ENCODE data around the gene SORCS2. TPM values are rescaled to one million over a fixed set of nuclear protein-coding genes. Genes with fewer than 3 reads are reported as not detected.

SORCS2 gene
- total RNA-seq, 1 experiment from 2014 or later: 4.1 TPM

- Histone ChIP-seq H3K36me3 (ENCODE audit: low read depth, low read length) (no peaks in the 10 kb centered on the region), H4K20me1 (ENCODE audit: low read length) (no peaks in the 10 kb centered on the region), H3K9ac (ENCODE audit: low read length) (no peak overlapping the region), H3K9me3 (ENCODE audit: low read length) (no peaks in the 10 kb centered on the region), H3F3A (ENCODE audit: low read length, unreplicated experiment) (no peaks in the 10 kb centered on the region), H3K4me3 (ENCODE audit: low read length) (no peak overlapping the region), H3K4me2 (ENCODE audit: low read length) (no peak overlapping the region), H3K27me3 (ENCODE audit: low read length) (no peaks in the 10 kb centered on the region), H2AFZ (ENCODE audit: low read length) (no peak overlapping the region), H3K79me2 (ENCODE audit: low read length) (no peaks in the 10 kb centered on the region), H3K4me1 (ENCODE audit: insufficient read depth, low read length) (no peaks in the 10 kb centered on the region), H3K9me2 (replicated peaks; ENCODE audit: low read length) (no peaks in the 10 kb centered on the region), H3K27ac (ENCODE audit: low read length) (no peak overlapping the region)
- ATAC-seq (no peak), DNase-seq (no peak)
- CTCF ChIA-PET: no interaction called here
- POLR2A ChIA-PET (ENCODE audit: unreplicated experiment): no interaction called here
- BruUV-seq (replicated peaks): no TSS peak
- TF ChIP-seq EZH2phosphoT487 (IDR thresholded peaks at IDR 0.05; ENCODE audit: borderline replicate concordance, low read length) (no peak), CTCF (conservative IDR thresholded peaks at IDR 0.05; ENCODE audit: low read depth, low read length) (no peak), EZH2 (IDR thresholded peaks at IDR 0.05; ENCODE audit: low read length, unreplicated experiment) (no peak)
- intact Hi-C loops (cut with micrococcal nuclease): no loop called here
These were observed 487.2 kb downstream of the SORCS2 start for GRCh38 chr4:7679406-7680040.

- DNase-seq (no peak), ATAC-seq (no peak)
- intact Hi-C loops (cut with micrococcal nuclease): no loop called here
- Histone ChIP-seq H3K36me3 (ENCODE audit: low read depth, low read length) (no peaks in the 10 kb centered on the region), H4K20me1 (ENCODE audit: low read length) (no peaks in the 10 kb centered on the region), H3K4me3 (ENCODE audit: low read length) (no peak overlapping the region), H3K9me2 (replicated peaks; ENCODE audit: low read length) (no peaks in the 10 kb centered on the region), H3K27ac (ENCODE audit: low read length) (no peak overlapping the region), H3K79me2 (ENCODE audit: low read length) (no peaks in the 10 kb centered on the region), H2AFZ (ENCODE audit: low read length) (no peak overlapping the region), H3F3A (ENCODE audit: low read length, unreplicated experiment) (no peaks in the 10 kb centered on the region), H3K4me1 (ENCODE audit: insufficient read depth, low read length) (no peaks in the 10 kb centered on the region), H3K27me3 (ENCODE audit: low read length) (no peaks in the 10 kb centered on the region), H3K4me2 (ENCODE audit: low read length) (no peak overlapping the region), H3K9me3 (ENCODE audit: low read length) (no peaks in the 10 kb centered on the region), H3K9ac (ENCODE audit: low read length) (no peak overlapping the region)
- CTCF ChIA-PET: no interaction called here
- POLR2A ChIA-PET (ENCODE audit: unreplicated experiment): no interaction called here
- TF ChIP-seq CTCF (conservative IDR thresholded peaks at IDR 0.05; ENCODE audit: low read depth, low read length): no peak
- TF ChIP-seq EZH2phosphoT487 (IDR thresholded peaks at IDR 0.05; ENCODE audit: borderline replicate concordance, low read length): no peak
- TF ChIP-seq EZH2 (IDR thresholded peaks at IDR 0.05; ENCODE audit: low read length, unreplicated experiment): no peak
- BruUV-seq (replicated peaks): no TSS peak
These were observed 487.8 kb downstream of the SORCS2 start for GRCh38 chr4:7680106-7680505.

- CTCF ChIA-PET: no interaction called here
These were observed 488.4 kb downstream of the SORCS2 start for GRCh38 chr4:7680731-7681130.

More at GRCh38 chr4:7680731-7681130, 488.4 kb downstream of the SORCS2 start:
- DNase-seq (no peak), ATAC-seq (no peak)
- BruUV-seq (replicated peaks): no TSS peak
- no peaks in the 10 kb centered on the region for H3F3A ChIP-seq (ENCODE audit: low read length, unreplicated experiment)
- H3K79me2 ChIP-seq (ENCODE audit: low read length): no peaks in the 10 kb centered on the region
- no peaks in the 10 kb centered on the region for H3K36me3 ChIP-seq (ENCODE audit: low read depth, low read length)
- no peak for TF ChIP-seq CTCF (conservative IDR thresholded peaks at IDR 0.05; ENCODE audit: low read depth, low read length)
- TF ChIP-seq EZH2phosphoT487 (IDR thresholded peaks at IDR 0.05; ENCODE audit: borderline replicate concordance, low read length): no peak
- TF ChIP-seq EZH2 (IDR thresholded peaks at IDR 0.05; ENCODE audit: low read length, unreplicated experiment): no peak
- no peaks in the 10 kb centered on the region for H3K4me1 ChIP-seq (ENCODE audit: insufficient read depth, low read length)
- POLR2A ChIA-PET (ENCODE audit: unreplicated experiment): no interaction called here
- H3K4me2 ChIP-seq (ENCODE audit: low read length): no peak overlapping the region
- H3K9me2 ChIP-seq (replicated peaks; ENCODE audit: low read length): no peaks in the 10 kb centered on the region
- intact Hi-C loops (cut with micrococcal nuclease): no loop called here
- no peaks in the 10 kb centered on the region for H4K20me1 ChIP-seq (ENCODE audit: low read length)
- no peak overlapping the region for H3K9ac ChIP-seq (ENCODE audit: low read length)
- H2AFZ ChIP-seq (ENCODE audit: low read length): no peak overlapping the region
- H3K4me3 ChIP-seq (ENCODE audit: low read length): no peak overlapping the region
- no peaks in the 10 kb centered on the region for H3K9me3 ChIP-seq (ENCODE audit: low read length)
- no peaks in the 10 kb centered on the region for H3K27me3 ChIP-seq (ENCODE audit: low read length)
- no peak overlapping the region for H3K27ac ChIP-seq (ENCODE audit: low read length)

Data from PC-3 (cell line).